ENCODE data around the gene LRRC3C.
"Not testable (repeated sequence)": the region's sequence is repeated elsewhere in the genome, so short reads cannot be mapped to it uniquely, and the experiment has no call there.

Gene LRRC3C, protein sequence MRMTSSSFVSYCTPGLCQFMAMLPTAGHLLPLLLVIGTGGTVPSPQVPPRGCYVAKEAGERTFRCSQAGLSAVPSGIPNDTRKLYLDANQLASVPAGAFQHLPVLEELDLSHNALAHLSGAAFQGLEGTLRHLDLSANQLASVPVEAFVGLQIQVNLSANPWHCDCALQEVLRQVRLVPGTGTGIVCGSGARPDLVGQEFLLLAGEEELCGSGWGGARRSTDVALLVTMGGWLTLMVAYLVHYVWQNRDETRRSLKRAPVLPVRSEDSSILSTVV

DNA sequence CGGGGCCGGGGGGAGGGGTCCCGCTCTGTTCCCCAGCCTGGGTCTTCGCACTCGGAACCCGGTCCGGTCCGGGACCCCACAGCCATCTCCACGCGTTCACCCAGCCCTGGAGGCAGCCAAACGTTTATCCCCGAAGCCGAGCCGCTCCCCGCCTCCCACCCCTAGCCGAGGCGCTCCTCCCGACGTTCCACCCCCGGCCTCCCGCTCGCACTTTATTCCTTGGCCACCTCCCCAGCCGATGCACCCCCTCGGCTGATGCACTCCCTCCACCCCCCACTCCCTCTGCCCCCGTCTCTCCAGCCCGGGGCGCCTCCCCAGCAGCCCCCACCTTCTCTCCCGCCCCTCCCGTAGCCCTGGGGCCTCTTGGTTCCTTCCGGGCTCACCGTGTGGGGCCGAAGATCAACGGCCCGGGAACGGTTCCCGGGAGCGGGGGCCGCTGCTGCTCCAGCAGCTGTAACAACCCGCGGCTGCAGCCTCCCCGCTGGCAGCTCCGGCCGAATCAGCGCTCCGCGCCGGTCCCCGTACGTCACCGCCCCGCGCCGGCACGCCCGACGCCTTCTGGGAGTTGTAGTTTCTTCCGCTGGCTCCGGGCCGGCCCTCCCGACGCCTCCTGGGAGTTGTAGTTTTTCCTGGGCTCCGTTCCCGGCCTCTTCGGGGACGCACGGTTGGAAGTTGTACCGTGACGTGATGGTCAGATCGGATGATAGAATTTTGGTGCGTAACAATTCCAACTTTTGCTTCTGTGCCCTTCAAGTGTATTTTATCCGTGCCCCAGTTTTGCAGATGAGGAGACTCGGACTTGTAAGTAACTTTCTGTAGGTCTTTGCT is at the start of gene LRRC3C, which contains the start of gene ORMDL3:
Gene LRRC3C, plus strand, starts transcription at position 632 of the 828 bp plus-strand sequence. CDS start 13,792 bp downstream, outside the sequence.
Gene ORMDL3, minus strand, starts transcription at position 501 of the 828 bp plus-strand sequence. CDS start 3,398 bp downstream, outside the sequence.
- DNase-seq, result peak; percentile 94

GRCh38 chr17:39886102-39886501 is 41.4 kb upstream of the LRRC3C start:
- DNase-seq, result not testable (repeated sequence)

DNA sequence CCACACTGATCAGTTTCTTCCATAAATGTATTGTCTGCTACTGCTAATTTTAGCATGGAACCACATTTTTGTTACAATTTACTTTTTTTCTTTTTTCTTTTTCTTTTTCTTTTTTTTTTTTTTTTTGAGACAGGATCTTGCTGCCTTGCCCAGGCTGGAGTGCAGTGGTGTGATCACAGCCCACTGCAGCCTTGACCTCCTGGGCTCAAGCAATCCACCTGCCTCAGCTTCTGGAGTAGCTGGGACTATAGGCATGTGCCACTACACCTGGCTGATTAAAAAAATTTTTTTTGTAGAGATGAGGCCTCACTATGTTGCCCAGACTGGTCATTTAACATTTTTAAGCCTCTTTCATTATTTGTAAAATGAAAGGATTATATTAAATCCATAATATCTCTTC is 40.5 kb upstream of the LRRC3C start:
- no peak for DNase-seq

DNA sequence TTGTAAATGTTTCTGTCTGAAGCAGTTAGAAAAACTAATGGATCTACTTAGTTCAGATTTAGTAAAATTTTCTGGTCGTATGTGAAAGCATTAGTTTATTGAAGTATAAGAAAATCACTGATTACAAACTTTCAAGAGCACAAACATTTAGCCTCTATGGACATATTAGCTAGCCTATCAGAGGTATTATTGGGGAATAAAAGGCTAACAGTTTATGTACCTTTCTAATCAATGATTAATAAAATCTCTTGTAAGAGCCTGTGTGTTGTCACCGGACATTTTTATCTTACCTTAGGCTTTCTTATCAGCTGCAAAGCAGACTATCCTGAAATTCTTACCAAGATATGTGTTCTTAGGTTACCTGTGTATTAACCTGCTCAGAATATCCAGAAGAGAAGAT is 38.3 kb upstream of the LRRC3C start:
- no peak for DNase-seq

- no peak for DNase-seq
These were observed 32.7 kb upstream of the LRRC3C start for GRCh38 chr17:39894681-39895376.

DNA sequence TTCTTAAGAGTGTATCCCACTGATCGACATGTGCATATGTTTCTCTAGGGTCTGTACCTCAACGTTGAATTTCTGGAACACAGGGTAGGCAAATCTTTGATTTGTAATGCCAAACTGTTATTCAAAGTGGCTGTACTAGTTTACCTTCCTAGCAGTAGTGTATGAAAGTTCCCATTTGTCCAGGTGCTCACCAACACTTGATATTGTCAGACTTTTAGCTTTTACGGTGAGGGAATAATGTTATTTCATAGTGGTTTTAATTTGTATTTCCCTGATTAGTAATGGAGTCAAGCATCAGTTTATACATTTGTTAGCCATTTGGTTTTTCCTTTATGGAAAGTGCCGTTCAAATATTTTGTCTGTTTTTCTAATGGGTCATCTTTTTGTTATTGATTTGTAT is 29.4 kb upstream of the LRRC3C start:
- no peak for DNase-seq

- no peak for DNase-seq
These were observed 28.3 kb upstream of the LRRC3C start for GRCh38 chr17:39899215-39899614.

GRCh38 chr17:39902027-39902426 is 25.5 kb upstream of the LRRC3C start:
- not testable (repeated sequence) for DNase-seq

- DNase-seq, result no peak
These were observed 24.2 kb upstream of the LRRC3C start for GRCh38 chr17:39903158-39903884.

- no peak for DNase-seq
These were observed 22.6 kb upstream of the LRRC3C start for GRCh38 chr17:39904990-39905288.

DNA sequence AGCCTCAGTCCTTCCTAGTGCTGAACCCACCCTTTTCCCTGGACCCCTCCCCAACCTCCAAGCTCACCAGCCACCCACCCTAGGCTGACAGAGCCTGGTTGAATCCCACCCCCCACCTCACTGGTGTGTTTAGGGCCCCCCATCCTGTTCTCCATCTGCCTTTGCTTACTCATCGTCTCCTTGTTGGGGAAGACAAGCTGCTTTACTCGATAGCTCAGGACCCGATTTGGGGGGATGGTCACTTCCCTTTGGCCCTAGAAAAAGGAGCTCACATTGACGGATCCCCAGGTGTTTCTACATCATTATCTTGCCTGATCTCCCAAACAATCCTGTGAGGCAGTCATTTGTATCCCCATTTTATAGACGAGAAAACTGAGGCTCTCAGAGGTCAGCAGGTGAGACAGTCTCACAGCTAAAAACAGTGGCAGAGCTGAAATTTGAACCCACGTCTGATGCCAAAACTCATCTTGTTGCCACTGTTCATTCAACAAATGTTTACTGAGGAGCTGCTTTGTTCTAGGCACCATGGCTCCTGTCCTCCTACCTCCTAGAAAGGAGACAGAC is 18.7 kb upstream of the LRRC3C start:
- no peak for DNase-seq

GRCh38 chr17:39913989-39914388 is 13.5 kb upstream of the LRRC3C start:
- DNase-seq, result no peak

GRCh38 chr17:39915559-39915958 is 12.0 kb upstream of the LRRC3C start:
- DNase-seq, result no peak

GRCh38 chr17:39916918-39917317 is 10.6 kb upstream of the LRRC3C start:
- peak; percentile 23 for DNase-seq

DNA sequence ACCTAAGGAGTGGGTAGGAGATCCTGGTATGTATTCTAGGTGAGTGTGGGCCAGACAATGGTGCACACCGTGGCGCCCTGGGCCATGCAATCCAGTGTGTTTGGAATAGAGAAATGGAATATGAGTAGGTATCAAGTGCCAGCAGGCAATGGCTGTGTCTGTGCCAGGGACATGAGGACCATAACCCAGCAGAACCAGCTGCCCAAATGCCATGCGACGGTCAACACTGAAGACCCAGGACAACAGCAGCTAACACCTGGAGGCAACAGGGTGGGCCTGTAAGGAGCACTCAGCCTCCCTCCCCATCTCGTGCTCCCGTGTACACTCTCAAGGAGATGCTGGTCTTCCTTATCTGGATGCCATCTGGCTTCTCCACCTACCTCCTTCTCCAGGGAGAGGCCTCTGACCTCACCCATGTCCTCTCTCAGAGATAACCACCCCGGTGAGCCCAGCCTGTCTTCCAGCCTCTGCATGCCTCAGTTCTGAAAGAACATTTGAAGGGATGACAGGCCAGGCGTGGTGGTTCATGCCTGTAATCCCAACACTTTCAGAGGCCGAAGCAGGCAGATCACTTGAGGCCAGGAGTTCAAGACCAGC is 8.3 kb upstream of the LRRC3C start:
- no peak for DNase-seq

DNA sequence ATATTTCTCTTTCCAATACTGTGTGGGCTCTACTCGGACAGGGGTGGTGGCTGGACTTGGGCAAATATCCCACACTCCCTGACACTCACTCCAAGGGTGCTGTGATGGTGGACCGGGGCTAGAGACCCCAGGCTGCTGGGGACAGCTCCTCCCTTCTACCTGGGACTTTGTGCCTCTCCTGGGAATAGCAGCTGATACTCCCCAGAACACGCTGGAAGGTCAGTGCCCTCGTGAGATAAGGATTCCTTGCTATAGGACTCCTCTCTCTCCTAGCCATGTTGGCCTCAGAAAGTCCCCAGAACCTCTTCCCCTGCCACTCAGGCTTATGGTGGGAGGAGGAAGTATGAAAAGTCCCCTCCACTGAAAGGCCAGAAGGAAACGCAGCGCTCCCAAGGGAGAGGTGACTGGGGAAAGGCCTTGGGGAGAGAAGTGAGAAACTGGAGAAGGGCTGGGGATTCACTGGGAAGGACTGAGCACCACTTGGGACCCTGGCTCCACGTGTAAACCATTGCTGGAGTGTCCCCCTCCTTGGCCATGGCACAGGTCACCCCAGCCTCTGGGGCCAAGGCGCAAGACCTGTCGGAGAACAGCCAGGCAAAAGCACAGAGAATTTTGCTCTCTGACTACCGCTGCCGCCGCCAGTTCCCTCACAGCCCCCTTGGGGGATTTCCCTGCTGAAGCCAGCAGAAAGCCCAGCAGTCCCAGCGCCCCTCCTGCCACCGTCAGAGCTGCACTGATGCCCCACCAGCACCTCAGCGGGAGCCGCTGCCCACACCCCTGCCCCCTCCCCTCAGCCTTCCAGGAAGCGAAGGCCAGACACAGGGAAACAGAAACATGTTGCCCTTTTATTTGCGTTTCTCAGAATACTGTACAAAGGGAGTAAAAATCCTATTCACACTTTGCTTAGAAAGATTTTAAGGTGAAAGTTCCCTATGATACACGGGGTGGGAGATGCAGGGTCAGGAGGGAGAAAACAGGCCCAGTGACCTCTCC is 7.0 kb upstream of the LRRC3C start:
- DNase-seq, result no peak

GRCh38 chr17:39921323-39921722 is 6.2 kb upstream of the LRRC3C start:
- DNase-seq, result no peak

DNA sequence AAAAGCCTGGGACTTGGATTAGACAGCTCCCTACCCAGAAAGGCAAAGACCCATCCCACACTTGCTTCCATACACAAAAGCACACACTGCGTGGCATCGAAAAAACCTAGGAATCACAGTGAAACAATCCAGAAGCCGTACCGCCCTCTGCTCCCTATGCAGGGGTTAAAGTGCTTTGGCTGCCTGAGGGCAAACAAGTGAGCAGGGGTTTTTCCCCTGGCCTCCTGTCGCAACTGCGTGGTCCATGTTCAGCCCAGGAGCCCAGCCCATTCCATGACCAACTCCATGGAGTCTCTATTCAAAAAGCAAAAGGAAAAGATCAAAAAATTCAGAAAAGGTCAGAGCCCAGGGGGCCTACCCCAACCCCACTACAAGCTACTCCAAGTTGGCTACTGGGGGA is 5.5 kb upstream of the LRRC3C start:
- DNase-seq, result no peak

DNA sequence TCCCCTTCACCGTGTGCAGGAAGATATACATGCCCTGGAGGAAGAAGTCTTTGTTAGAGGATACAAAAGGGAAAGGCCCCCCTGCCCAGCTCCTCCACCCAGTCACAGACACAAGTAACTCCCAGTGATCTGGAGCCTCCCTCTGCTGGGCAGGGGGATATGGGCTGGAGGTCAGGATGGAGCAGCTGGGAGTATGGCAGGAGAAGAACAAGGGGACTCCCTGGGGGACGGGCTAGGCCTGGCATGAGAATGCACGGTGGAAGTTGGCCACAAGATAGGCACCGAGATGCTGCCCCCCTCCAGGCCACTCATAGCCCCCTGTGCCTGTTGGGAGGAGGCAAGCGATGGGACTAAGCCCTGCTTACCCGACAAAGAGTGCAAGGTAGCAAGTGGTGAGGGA is 4.3 kb upstream of the LRRC3C start:
- no peak for DNase-seq

DNA sequence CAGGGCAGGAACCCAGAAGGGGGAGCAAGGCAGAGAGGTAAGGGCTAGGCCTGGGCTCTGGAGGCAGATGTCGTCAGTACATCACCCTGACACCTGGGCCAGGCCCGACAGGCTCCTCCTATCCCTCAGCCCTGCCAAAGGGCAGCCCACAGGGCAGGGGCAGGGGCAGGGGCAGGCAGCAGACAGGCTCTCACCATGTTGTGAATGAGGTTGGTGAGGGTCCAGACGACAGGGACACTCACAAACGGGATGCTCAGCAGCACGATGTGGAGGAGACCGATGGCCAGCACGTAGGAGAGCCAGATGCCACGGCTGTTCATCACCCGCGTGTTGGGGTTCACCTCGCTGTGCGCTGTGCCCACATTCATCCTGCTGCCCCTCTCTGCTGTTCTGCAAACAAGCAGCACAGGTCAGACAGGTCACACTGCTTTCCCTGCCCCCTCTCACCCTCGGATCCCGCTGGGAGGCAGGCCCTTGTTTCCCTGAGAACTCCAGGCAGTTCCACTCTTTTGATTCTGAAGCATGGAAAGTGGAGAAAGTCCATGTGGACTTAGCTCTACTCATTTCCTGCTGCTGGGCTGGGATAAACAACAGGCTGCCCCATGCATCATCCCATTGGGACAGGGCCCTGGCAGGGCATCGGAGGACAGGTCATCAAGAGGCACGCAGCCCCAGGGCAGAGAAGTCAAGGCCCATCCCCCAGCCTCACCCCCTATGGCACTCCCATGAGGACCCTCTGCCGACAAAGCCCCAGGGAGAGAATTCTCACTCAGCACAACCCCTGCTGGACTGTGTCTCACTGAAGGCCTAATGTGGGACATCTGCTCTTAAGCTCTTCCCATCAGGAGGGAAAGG is 3.5 kb upstream of the LRRC3C start:
- peak; percentile 63 for DNase-seq
